NCI-H2029 (cell line): Measurements from ENCODE around the gene LCOR.

Experiments
- DNase-seq: peaks from one replicate; lab custom pipeline; 2025; lab: John Stamatoyannopoulos, UW

LCOR gene

DNA sequence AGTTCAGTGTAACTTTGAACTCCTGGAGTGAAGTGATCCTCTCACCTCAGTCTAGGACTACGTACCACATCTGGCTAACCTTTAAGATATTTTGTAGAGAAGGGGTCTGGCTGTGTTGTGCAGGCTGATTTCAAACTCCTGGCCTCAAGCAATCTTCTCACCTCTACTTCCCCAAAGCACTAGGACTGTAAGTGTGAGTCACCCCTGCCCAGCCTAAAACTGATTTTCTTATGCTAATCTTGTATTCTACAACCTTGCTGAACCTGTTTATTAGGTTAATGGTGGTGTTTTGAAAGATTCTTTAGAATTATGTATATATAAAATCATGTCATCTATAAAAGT, 58.0 kb downstream of the LCOR start:
- no peak for DNase-seq

DNA sequence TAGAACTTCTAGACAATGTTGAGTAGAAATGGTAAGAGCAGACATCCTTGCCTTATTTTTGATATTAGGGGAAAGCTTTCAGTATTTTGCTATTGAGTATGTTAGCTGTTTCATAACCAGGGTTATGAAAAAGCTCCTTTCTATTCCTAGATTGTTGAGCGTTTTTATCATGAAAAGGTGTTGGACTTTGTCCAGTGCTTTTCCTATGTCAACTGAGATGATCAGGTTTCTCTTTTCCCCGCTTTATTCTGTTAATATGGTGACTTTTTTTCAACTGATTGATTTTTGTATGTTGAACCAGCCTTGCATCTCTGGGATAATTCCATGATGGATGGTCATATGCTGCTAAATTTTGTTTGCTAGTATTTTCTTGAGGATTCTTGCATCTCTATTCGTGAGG, 58.5 kb downstream of the LCOR start:
- DNase-seq = no peak

DNA sequence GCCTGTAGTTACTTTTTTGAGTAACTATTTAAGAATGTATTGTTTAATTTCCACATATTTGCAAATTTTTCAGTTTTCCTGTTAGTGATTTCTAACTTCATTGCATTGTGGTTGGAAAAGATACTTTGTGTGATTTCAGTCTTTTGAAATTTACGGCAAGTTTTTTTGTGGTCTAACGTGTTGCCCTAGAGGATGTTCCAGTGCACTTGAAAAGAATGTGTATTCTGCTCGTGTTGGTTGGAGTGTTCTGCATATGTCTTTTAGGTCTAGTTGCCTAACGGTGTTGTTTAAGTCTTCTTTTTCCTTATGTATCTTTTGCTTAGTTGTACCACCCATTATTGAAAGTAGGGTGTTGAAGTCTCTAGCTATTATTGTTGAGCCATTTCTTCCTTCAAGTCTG, 59.7 kb downstream of the LCOR start:
- no peak for DNase-seq

DNA sequence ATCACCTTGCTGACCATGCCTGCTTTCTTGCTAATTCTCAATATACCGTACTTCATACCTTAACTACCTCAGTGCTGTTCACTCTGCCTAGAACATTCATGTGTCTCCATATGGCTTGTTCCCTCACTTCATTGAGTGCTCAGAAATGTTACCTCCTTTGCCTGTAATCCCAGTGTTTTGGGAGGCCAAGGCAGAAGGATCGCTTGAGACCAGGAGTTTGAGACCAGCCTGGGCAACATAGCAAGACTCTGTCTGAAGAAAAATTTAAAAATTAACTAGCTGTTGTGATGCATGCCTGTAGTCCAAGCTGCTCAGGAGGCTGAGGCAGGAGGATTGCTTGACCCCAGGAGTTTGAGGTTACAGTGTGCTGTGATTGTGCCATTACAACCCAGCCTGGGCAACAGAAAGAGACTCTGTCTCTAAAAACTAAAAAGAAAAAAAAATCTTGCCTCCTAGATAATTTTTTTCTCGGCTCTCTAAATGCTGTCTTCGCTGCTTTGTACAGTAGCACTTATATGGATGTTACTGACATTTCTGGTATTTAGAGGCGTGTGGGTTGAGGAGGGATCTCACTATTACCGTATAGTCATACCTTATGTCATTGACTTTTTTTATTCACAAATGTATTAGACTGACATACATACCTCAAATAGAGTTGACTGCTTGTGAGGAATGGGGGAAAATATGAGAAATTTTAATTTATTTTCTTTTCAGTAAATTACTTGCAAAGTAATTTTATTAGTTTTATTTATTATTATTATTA, 63.7 kb downstream of the LCOR start:
- DNase-seq = no peak

DNA sequence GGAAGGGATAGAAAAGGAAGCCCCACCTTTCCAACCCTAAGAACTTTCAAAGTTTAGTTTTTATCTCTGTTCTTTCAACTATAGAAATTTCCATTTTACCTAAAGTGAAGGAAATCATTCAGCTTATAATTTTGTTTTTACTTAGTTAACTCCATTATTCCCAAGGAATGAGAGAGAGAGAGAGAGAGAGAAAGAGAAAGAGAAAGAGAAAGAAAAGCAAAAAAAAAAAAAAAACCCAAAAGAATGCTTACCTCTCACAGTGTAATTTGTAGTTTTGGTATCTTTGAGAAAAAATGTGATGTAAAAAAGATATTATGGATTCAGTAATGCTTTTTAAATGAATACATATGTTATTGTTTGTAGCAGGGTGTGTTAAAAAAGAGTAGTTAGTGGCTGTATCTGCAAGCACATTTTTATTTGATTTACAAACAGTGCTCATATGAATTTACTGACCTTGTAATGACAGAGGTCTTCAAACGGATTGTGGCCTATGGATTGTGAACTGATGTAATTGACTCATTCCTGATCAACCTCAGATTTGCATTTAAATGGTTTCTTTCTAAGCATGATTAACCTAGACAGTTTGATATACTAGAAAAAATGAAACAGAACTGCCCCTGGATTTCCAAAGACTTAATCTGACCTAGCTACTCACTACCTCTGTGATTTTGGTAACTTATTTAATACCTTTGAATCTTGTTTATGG, 64.9 kb downstream of the LCOR start:
- DNase-seq = no peak

DNA sequence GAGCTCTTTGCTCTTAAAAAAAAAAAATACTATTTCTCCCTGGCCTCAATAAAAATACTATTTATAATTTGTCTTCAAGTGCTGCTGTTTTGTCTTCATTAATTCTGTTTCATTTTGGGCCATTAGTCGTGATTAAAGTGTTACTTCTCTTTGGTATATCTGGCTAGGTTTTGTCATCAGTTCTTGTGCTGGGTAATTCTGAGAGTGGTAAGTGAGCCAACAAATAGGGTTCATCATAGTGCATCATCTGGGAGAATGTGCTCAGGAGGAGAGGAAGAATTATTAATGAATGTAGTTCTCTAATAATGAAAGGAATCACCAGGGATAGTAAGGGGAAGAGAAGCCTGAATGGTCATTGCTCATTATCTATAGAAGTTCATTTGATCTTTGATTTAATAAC, 70.0 kb downstream of the LCOR start:
- no peak for DNase-seq

DNA sequence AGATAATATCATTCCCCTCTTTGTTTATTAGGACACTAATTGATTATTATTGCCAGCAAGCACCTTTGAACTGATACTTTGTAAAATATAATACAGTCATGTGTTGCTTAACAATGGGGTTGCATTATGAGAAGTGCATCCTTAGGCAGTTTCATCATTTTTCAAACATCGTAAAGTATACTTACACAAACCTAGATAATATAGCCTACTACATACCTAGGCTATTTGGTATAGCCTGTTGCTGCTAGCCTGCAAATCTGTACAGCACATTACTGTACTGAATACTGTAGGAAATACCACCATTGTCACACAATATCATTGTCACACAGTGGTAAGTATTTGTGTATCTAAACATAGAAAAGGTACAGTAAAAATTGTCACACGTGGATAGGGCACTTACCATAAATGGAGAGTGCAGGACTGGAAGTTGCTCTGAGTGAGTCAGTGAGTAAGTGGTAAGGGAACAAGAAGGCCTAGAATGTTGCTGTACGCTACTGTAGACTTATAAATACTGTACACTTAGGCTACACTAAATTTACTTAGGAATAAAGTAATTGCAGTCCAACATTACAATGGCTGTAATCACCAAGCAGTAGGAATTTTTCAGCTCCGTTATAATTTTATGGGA, 70.7 kb downstream of the LCOR start:
- DNase-seq = no peak

DNA sequence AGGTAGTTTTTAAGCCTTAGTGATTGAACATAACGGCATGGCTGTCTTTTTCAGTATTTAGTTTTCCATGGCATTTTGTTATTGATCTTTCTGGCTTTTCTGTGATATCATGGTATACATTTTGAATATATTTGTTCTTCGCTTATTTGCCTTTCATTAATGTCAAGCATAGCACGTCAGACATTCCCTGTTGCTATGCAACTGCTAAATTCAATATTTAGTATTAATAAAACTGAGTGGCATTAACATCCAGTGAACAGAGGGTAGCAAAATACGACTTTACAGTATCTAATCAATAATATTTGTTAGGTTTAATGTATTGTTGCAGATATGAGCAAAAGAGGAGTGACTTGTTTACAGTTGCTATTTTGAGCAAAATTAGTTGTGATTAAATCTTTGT, 72.5 kb downstream of the LCOR start:
- DNase-seq = no peak

DNA sequence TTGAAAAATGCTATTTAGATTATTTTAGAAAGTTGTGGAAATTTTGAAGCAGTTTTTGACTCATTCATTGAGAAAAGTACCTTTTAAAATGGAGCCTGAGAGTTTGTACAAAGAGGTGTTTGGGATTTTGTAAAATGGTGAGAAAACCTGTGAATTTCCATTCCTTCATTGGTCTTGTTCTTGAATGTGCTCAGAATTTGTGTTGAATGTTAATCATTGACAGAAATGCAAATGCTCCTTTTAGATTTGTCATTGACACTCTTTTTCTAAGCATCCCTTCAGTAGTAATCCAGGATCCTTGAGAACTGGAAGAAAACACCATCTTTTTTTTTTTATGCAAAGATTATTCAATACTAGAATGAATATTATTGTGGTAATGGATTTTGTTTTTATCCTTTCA, 74.8 kb downstream of the LCOR start:
- no peak for DNase-seq

DNA sequence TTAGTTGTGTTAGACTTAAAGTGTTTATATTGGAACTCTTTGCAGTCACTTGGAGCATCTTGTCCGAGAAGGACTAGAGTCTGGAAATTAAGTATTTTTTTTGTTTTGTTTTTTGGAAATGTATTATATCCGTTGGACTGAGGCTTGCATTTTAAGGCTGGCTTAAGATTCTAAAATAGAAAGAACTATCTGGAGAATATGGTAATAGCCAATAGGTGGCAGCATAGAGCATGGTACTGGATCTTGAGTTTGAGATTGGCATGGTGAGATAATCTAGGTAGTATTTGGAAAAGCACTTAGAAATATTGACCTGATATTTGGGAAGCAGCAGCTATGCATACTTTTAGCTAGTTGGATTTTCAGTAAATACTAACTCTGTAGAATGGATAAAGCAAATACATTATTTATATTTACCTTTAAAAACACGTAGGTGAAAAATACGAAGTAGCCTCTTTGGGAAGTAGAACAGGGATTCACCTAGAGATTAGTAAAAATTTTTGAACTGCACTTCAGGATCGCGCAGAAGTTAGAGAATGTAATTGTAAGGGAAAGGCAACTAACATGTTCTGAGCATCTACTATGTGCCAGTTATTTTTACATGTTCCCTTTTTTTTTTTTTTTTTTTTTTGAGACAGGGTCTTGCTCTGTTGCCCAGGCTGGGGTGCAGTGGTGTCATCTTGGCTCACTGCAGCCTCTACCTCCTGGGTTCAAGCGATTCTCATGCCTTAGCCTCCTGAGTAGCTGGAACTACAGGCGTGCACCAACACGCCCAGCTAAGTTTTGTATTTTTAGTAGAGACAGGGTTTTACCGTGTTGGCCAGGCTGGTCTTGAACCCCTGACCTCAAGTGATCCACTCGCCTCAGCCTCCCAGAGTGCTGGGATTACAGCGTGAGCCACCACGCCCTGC, 78.6 kb downstream of the LCOR start:
- no peak for DNase-seq

DNA sequence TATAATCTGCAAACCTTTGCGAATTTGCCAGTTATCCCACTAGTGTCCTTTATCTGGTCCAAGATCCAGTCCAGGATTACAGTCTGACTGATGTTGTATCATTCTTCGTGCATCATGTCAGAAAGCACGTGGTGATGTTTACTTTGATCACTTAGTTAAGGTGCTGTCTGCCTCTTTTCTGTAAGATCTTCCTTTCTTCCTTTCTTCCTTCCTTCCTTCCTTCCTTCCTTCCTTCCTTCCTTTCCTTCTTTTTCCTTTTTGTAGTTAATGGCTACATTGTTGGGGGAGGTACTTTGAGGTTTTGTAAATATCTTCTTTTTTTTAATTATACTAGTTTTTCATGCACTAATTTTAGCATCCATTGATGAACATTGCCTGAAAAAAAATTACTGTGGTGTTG, 80.3 kb downstream of the LCOR start:
- no peak for DNase-seq

DNA sequence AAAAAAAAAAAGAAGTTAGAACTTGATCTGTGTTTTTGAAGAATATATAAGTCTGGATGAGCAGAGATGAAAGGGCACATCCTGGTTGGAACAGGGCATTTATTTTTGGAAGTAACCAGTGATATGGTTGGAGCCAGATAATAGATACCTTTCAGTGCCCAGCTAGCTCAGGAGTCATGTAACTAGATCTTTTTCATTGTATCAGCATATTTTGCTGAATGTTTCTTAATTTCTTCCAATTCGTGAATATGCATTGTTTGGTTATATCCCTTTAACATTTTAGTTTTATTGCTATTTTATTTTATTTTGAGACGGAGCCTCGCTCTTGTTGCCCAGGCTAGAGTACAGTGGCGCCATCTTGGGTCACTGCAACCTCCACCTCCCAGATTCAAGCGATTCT, 81.8 kb downstream of the LCOR start:
- DNase-seq = no peak

DNA sequence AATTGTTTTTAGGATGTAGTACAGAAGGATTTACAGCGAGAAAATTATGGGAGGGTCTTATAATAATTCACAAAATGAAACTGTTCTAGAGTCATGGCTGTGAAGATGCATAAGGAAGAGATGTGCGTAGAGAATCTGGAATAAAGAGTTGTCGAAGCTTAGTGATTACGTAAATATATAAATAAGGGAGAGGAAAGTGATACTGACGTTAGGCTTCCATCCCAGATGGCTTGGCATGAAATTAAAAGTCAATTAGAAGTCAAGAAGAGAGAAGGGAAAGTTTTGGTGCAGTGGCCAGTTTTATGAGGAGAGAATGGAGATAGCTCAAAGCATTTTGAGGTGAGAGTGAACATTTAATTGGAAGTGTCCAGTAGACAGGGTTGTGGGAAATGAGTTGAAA, 85.5 kb downstream of the LCOR start:
- no peak for DNase-seq

DNA sequence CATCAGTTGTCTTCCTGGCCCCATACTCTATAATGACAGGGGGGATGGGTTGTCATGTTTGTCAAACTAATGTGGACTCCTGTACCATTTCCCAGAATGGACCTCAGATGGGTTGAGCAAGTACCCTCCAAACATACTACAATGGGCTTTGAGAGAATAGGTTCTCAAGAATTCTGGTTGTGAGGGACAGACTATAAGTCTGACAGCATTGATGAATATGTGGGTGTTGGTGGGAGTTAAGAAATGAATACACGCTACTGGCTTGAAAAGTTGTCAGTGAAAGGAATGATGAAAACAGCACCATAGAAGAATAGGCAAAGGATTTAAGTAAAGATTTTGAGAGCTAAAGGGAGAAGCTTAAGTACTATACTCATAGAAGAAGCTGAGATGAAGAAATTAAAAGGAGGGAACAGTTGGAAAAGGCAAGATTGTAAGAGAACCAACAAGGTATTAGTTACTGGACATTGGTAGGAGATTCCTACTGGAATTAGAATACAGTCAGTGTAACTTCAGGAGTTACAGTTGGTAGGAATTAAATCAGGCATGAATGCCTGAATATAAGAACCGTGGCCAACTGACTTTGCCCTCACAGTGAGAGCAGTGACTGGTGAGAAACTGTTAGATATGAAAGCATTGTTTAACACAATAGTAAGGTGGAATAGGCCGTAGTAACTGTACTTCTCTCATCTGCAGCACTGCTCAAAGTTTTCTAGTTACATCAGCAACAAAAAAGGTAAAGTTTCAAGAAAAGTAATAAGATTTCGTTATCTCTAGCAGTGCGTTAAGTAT, 86.3 kb downstream of the LCOR start:
- DNase-seq = no peak

DNA sequence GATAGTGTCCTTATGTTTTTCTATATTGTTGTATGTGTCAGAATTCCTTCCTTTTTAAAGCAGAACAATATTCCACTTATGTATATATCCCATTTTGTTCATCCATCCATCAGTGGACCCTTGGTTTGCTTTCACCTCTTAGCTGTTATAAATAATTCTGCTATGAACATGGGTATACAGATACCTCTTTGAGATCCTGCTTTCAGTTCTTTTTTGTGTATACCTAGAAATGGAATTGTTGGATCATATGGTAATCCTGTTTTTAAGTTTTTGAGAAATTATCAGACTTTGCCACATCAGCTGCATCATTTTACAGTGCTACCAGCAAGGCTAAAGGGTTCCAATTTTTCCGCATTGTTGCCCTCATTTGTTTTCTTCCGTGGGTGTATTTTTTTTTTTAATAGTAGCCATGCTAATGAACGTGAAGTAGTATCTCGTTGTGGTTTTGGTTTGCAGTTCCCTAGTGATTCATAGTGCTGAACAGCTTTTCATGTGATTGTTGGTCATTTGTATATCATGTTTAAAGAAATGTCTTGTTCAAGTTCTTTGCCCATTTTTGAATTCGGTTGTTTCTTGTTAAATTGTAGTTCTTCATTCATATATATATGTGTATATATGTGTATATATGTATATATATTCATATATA, 87.8 kb downstream of the LCOR start:
- DNase-seq = no peak

DNA sequence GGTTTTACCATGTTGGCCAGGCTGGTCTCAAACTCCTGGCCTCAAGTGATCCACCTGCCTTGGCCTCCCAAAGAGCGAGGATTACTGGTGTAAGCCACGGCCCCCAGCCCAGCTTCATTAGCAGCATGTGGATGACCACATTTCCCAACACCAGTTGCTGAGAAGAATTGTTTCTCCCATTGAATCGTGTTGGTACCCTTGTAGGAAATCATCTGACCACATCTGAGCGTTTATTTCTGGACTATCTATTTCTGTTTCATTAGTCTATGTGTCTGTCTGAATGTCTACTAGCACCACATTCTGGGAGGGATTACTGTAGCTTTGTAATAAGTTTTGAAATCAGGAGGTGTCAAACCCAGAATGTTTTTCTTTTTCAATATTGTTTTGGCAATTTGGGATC, 89.6 kb downstream of the LCOR start:
- DNase-seq = no peak

DNA sequence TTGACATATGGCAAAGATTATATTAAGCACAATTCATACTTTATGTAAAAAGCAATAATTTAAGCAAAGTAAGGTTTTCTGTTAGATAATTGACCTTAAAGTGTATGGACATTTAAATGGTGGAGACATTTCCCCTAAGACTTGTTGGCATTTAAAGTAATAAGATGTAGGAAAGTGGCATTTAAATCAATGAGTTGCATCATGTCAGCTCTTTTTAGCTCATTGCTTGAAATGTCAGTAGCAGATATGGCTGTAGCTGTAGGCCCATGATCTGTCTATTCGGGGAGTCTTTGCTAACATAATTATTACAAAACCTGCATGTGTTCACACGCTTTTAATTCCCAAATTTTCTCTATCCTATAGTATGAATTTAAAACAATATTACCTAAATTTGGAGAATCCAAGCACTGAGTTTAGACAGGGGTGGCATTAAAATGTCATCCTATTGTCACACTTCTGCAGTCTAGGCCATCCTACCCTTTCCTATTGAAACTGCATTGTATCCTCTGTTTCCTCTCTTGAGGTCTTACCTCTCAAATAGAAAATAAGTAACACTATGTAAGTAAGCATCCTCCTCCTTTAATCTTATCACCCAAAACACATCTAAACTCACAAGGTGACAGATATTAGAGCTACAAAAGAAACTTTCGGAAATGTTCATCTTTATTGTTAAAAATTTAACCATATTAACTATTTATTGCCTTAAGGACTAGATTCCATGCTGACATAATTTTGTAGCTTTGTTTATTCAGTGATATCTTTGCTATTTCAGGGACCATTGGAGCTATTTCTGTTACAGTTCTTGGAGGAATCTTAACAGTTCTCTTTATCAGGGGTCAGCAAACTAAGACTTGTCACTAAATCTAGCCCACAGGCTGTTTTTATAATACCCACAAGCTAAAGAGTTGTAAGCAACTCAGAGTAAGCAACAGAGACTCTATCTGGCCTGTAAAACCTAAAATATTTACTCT, 91.2 kb downstream of the LCOR start:
- DNase-seq = no peak

DNA sequence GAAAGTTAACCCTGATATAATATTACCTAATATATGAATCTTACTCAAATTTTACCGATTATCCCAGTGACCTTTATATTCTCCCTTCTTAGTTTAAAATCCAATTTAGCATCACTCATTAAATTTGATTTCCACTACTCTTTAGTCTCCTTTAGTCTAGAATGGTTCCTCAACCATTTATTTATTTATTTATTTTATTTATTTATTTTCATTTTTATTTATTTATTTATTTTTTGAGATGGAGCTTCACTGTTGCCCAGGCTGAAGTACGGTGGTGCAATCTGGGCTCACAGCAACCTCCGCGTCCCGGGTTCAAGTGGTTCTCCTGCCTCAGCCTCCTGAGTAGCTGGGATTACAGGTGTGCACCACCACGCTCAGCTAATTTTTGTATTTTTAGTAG, 92.8 kb downstream of the LCOR start:
- no peak for DNase-seq

DNA sequence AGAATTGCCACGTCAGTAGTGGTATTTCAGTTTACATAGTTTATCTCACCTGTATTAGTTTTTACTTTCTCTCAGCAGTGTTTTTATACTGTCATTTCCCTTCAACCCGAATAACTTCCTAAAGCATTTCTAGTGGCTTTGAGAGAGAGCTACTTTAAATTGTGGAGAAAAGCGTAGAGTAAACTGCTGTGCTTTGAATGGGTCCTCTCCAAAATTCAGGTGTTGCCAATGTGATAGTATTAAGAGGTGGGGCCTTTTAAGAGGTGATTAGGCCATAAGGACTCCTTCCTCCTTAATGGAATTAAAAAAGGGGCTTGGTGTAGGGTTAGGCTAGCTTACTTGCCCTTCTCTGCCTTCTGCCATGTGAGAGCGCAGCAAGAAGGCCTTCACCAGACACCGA, 98.4 kb downstream of the LCOR start:
- DNase-seq = no peak

DNA sequence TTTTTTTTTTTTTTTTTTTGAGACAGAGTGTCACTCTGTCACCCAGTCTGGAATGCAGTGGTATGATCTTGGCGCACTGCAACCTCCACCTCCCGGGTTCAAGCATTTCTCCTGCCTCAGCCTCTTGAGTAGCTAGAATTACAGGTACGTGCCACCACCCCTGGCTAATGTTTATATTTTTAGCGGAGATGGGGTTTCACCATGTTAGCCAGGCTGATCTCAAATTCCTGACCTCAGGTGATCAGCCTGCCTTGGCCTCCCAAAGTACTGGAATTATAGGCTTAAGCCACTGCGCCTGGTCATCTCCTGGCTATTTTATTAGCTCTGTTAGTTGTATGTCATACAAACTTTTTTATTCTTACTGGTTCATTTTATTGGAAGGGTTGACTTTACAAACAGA, 103.0 kb downstream of the LCOR start:
- DNase-seq = no peak
